ENCODE measurements around the gene MYPOP.
"Not testable (repeated sequence)": the region's sequence is repeated elsewhere in the genome, so short reads cannot be mapped to it uniquely, and the experiment has no call there.

MYPOP gene

DNA sequence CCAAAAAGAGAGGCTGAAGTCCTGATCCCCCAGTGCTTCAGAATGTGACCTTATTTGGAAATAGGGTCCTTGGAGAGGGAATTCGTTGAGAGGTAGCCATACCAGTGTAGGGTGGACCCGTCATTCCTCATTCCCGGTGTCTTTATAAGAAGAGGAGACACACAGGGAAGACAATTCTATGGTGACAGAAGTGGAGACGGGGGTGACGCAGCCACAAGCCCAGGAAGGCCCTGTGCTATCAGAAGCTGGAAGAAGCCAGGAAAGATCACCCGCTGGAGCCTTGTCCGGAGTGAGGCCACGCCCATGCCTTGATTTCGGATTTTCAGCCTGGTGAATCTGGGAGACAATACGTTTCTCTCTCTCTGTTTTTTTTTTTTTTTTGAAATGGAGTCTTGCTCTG is 2.6 kb upstream of the MYPOP start:
- DNase-seq: no peak

GRCh38 chr19:45902651-45903625 is 525 bp upstream of the MYPOP start:
- DNase-seq: peak; percentile 98 to 99

DNA sequence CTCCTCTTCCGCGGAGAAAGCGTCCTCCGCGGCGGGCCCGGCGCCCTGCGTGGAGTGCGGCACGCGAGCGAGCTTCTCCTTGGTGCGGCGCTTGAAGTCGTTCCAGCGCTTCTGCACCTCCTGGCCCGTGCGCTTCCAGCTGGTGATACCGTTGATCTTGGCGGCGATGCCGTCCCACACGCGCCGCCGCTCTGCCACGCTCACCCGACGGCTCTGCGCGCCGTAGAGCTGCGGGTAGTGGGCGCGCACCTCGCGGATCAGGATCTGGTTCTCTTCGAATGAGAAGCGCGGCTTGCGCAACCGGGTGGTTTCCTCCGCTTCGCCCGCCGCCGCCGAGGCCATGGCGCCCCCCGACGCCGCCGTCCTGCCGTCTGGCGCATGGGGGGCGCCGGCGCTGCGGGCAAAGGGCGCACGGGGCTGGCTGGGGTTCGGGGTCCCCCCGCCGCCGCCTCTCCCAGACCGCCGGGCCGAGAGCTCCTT is 941 bp downstream of the MYPOP start:
- no peak for DNase-seq

DNA sequence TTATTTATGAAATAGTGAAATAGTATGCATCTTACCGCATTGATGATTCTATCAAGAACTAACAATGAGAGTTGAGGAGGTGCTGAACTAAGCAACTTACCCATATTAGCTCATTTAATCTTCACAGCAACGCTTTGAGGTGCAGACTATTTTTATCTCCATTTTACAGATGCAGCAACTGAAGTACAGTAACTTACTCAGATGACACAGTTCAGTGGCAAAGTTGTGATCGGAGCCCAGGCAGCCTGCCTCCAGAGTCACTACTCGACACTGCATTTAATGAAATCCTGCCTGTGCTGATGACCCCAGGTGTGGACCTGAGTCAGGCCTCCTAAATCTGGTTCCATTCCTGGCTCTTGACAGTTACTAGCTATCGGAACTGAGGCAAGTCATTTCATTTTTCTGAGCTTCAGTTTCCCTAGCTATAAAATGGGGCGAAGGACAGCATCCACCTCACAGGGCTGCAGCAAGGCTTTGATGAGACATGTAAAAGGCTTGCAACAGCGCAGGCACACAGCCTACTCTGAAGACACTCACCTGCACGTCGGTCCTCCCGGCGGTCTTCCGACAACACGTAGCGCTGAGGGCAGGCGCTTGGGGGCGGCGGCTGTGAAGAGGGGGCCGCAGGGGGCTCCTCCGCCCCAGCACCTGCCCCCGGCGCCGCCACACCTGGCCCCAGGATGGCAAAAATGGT is 1.5 kb downstream of the MYPOP start:
- DNase-seq: no peak

DNA sequence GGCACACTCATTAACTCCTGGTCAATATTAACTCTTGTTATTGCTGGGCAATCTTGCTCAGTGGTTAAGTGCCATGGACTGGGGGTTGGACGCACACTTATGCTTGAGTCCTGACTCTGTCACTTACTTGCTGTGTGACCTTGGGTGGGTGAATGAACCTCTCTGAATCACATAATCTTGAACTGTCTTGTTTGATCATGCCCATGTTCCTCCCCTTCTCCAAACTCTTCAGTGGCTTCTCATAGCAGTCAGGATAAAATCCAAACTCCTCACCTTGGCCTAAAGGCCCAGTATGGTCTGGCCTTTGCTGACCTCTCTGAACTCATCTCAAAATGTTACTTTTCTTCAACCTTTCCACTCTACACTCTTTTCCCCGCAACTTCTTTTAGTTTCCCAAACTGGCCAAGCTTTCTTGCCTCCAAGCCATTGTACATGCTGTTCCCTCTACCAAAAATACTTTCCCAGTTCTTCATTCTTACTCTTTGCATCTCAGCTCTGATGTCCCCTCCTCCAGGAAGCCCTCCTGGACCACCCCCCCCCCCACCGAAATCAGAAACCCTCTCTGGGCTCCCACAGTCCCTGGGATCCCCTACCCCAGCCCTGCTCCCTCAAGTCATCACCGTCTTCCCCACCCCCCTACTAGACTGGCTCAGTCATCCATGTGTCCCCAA is 2.4 kb downstream of the MYPOP start:
- no peak for DNase-seq

- no peak for DNase-seq
These were observed 3.2 kb downstream of the MYPOP start for GRCh38 chr19:45899253-45899652.

- DNase-seq: no peak
These were observed 5.1 kb downstream of the MYPOP start for GRCh38 chr19:45897261-45897812.

DNA sequence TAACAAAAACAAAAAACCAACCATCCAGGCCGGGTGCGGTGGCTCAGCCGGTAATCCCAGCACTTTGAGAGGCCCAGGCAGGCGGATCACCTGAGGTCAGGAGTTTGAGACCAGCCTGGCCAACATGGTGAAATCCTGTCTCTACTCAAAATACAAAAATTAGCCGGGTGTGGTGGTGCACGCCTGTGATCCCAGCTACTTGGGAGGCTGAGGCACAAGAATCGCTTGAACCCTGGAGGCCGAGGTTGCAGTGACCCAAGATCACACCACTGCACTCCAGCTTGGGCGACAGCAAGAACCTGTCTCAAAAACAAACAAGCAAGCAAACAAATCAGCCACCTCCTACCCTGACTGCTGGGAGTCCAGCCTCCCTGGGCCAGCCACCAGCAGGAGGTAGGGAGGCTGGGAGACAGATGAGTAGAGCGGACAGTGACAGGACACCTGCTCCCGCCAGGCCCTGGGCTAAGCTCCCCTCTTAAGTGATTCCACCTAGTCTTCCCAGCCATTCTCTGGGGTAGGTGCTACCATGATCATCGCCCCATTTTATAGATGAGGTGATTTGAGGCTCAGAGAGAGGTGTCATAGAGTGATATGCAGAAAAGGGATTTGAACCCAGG is 6.3 kb downstream of the MYPOP start:
- not testable (repeated sequence) for DNase-seq

DNA sequence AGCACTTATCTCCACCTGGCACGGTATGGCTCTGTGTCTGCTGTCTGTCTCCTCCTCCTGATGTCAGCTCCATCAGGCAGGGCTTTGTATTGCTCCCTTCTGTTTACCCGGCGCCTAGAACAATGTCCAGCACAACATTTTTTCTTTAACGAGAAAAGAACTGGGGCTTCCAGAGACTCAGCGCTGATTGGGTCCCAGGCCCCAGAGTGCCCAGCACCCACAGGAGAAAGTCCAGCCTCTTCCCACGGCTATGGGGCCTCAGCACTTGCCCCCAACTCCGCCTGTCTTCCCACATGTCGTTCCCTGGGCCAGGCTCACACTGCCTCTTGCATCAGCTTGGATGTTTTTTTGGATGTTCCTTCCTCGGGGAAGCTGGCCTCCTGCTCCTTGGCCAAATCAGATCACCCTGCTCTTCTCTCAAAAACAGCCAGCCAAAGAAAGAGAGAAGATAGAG is 6.9 kb downstream of the MYPOP start:
- no peak for DNase-seq

DNA sequence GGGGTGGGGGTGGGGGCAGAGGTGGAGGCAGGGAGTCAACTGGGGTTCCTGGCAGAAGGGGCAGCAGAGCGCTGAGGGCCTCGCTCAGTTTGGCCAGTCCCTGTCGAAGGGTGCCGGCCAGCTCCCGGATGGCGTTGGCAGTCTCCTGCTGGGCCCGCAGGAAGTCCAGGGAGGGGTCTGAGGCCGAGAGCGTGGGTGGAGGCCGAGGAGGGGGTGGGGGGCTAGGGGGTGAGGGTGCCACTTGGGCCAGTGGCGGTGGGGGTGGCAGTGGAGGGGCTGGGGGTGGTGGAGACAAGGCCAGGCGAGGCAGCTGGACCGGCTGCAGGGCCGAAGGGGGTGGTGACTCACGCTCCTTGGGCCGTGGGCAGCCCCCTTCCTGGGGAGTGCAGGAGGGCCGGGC is 11.5 kb downstream of the MYPOP start:
- no peak for DNase-seq

GRCh38 chr19:45889210-45889885 is 13.1 kb downstream of the MYPOP start:
- DNase-seq: no peak

DNA sequence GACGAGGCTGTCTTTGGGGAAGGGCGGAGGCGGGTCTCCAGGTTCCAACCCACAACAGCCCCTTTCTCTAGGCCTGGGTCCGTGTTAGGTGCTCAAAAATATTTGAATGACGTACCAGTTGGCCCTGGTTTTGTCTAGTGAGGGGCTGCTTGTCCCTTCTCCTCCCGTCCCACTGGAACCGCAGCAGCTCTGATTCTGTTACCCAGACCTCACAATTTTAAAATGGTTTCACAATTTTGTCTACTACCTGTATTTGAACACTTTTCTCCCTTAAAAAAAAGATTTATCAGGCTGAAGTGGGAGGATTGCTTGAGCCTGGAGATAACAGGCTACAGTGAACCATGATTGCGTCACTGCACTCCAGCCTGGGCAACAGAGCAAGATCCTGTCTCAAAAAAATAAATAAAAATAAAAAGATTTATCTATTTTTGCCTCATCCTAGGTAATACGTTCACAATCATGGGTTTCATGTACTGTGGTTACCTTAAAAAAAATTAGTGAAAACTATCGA is 15.2 kb downstream of the MYPOP start:
- DNase-seq: no peak

- peak; percentile 88 to 89 for DNase-seq
These were observed 15.8 kb downstream of the MYPOP start for GRCh38 chr19:45886427-45887199.

- DNase-seq: peak; percentile 87
These were observed 16.6 kb downstream of the MYPOP start, which contains the start of gene IRF2BP1 for GRCh38 chr19:45885556-45886426. IRF2BP1 (minus strand) TSS chr19:45886141; CDS start chr19:45885774, 367 bp downstream.

DNA sequence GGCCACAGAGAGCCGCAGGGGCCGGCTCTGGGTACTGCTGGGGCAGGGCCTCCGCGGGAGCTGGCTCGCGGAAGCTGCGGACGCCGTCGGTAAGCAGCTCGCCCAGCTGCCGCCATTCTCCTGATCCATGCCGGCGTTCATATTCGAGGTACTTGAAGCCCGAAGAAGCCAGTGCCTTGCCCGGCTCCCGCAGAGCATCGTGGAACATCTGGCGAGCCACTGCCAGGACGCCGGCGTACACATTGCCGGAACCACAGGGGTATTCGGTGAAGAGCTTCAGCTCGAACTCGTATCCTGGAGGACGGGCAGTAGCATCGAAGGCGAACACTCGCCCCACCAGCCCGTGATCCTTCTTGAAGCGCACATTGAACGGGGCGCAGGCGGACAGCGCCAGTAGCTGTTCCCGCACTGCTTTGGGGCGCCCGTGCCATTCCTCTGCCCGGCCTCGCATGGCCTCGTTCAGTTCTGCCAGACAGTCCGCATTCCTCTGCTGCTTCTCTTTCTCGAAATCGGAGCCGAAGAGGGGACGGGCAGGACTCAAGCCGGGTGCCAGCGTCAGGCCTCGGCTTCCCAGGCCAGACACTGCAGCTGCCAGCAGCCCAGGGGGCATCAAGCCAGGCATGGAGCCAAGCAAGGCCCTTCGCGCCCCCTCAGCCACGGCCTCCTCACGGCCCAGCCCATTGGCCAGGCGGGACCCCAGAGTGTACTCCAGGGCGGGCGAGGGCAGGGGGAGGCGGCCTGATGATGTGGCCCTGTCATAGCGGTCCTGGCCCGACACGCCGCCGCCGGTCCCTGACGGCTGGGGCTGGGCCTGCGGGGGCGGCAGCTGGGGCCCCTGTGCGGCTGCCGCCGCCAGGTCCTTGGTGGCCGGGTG is 17.5 kb downstream of the MYPOP start:
- DNase-seq: no peak

DNA sequence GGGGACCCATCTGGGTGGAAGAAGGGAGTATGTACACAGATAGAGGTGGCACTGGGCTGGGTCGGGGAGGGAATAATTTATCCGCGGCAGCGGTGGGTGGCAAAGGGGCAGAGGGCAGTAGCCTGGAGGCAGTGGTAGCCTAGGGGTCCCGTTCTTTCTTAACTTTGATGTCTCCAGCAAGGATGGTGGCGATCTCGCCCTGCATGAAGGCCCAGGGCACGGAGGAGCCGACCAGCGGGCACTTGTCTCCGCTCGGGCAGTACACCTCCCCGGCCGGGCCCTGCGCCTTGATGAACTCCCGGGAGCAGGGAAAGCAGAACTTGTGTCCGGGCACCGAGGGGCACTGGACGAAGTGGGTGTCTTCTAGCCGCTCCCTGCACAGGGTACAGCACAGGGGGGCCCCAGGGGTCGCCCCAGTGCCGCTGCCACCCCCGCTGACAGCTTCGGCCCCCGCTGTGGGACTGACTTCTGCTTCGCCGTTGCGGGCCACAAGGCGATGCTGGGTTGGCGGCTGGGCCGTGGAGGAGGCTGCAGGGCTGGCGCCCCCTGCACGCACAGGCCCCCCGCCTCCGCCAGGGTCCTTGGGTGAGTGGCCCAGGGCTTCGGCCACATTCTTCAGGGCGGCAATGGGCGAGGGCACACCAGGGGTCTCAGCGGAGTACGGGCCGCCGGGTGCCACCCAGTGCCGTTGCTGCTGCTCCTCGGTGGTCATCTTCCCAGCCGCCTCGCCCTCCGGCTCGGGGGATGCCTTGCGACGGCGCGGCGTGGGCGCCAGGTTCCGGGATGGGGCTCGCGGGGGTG is 18.3 kb downstream of the MYPOP start:
- no peak for DNase-seq

GRCh38 chr19:45883586-45883880 is 18.9 kb downstream of the MYPOP start:
- no peak for DNase-seq
